Smooth muscle cell (in vitro differentiated cells): Measurements from ENCODE around the gene TRIM28. TPM values are rescaled to one million over a fixed set of nuclear protein-coding genes. Genes with fewer than 3 reads are reported as not detected.

ENCODE experiments used
- DNase-seq: peaks from one replicate; lab custom pipeline; 2025; ENCODE audit not compliant: unreplicated experiment; lab: John Stamatoyannopoulos, UW
- H2AFZ ChIP-seq: fragments of 200-600 bp; sonication (generic); 2 replicates; pipeline ENCODE4 v1.6.0; 2016; ENCODE audit warnings: antibody characterized with exemption, low read depth, mild to moderate bottlenecking
- H3F3A ChIP-seq: fragments of 200-600 bp; sonication (generic); 2 replicates; pipeline ENCODE4 v1.6.0; 2017; ENCODE audit warnings: antibody characterized with exemption, low read depth
- H3K27ac ChIP-seq: fragments of 200-600 bp; sonication (generic); 2 replicates; pipeline ENCODE4 v1.5.1; 2016; ENCODE audit warnings: low read depth, mild to moderate bottlenecking
- H3K27me3 ChIP-seq: fragments of 200-600 bp; sonication (generic); 2 replicates; pipeline ENCODE4 v1.6.1; 2016; ENCODE audit warnings: low read depth, mild to moderate bottlenecking
- H3K36me3 ChIP-seq: fragments of 200-600 bp; sonication (generic); 2 replicates; pipeline ENCODE4 v1.5.1; 2016; ENCODE audit warnings: low read depth
- H3K4me1 ChIP-seq: fragments of 200-600 bp; sonication (generic); 2 replicates; pipeline ENCODE4 v1.5.1; 2016; ENCODE audit warnings: low read depth
- H3K4me2 ChIP-seq: fragments of 200-600 bp; sonication (generic); 2 replicates; pipeline ENCODE4 v1.6.0; 2016; ENCODE audit warnings: mild to moderate bottlenecking
- H3K4me3 ChIP-seq: fragments of 200-600 bp; sonication (generic); 2 replicates; pipeline ENCODE4 v1.5.1; 2016; ENCODE audit warnings: mild to moderate bottlenecking
- H3K79me2 ChIP-seq: fragments of 200-600 bp; sonication (generic); 2 replicates; pipeline ENCODE4 v1.6.0; 2016; ENCODE audit warnings: low read depth, mild to moderate bottlenecking
- H3K9ac ChIP-seq: fragments of 200-600 bp; sonication (generic); 2 replicates; pipeline ENCODE4 v1.6.0; 2016; ENCODE audit warnings: low read depth
- H3K9me3 ChIP-seq: fragments of 200-600 bp; sonication (generic); replicated peaks from 2 replicates; pipeline ENCODE4 v1.5.1; 2016; ENCODE audit warnings: low read depth
- H4K20me1 ChIP-seq: fragments of 200-600 bp; sonication (generic); 2 replicates; pipeline ENCODE4 v1.6.0; 2016; ENCODE audit warnings: low read depth
- WGBS: methylation state at CpG from one replicate; pipeline ENCODE4 v1.1.7; 2016; ENCODE audit warnings: low lambda C conversion rate; 5-methylcytosine and 5-hydroxymethylcytosine counted together
- polyA plus RNA-seq: library from polyadenylated mRNA; unstranded; fragments of >200 nt; fragmentation: Nextera tagmentation; extraction: Ambion mirVana; gene quantifications from 2 replicates; pipeline ENCODE4 v1.2.1, GENCODE V29; 2016
- total RNA-seq: library from RNA; depleted of rRNA; stranded (reverse); fragments of >200 nt; gene quantifications from 2 replicates; pipeline ENCODE4 v1.2.3, GENCODE V29; 2014
- TF ChIP-seq, protein P1 (sequence below): fragments of 200-600 bp; sonication (generic); IDR thresholded peaks from 2 replicates; pipeline ENCODE4 v1.5.1; 2017; ENCODE audit warnings: borderline replicate concordance, mild to moderate bottlenecking, antibody characterized with exemption; ENCODE audit not compliant: insufficient read depth, poor library complexity, severe bottlenecking

Gene TRIM28
- total and polyA plus RNA-seq, 2 experiments from 2014 or later: 148 to 178 TPM

DNA sequence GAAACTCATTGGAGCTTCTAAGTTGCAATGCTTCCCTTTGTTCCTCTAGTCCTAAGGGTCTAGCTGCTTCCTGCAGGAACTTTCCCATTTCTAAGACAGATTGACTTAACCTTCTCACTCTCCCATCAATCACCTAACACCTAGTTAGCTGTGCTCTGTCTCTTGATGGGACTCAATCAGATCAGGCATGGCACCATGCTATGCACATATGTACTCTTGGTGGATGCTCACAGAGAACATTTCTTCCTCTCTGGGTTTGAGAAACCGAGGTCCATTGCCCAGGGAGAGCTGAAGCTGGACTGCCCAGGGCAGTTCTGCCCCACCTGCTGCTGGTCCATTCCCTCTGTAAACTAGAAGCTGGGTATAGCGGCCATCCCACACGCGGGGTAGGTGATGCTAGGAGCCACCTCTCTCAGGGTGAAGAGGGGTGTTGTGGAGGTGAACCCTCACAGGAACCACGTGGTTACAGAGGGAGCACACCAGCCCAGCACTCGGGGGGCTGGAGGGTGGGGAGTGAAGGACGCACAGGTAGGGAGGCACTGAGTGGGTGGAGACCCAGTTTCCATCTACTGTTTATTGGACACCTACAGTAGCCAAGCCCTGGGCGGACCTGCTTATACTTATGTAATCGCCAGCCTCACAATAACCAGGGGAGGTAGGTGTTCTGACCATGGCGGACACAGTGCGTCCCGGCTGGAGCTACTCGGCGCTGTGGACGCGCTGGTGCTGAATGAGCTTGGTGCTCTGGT, 17.7 kb downstream of the TRIM28 start:
- H3K36me3 ChIP-seq: no peaks in the 10 kb centered on the region
- DNase-seq: no peak
- H3F3A ChIP-seq: peaks cover 12% of the 10 kb centered on the region
- H3K27ac ChIP-seq: no peak overlapping the region
- 95% methylated on average over 16 of the region's 16 CpGs for WGBS
- no peaks in the 10 kb centered on the region for H3K9me3 ChIP-seq
- H3K79me2 ChIP-seq: peaks cover 15% of the 10 kb centered on the region
- peaks cover 20% of the 10 kb centered on the region for H4K20me1 ChIP-seq
- H3K4me1 ChIP-seq: peaks cover 17% of the 10 kb centered on the region
- H3K4me2 ChIP-seq: no peak overlapping the region
- H3K4me3 ChIP-seq: no peak overlapping the region
- H3K9ac ChIP-seq: no peak overlapping the region
- TF ChIP-seq, protein P1, sequence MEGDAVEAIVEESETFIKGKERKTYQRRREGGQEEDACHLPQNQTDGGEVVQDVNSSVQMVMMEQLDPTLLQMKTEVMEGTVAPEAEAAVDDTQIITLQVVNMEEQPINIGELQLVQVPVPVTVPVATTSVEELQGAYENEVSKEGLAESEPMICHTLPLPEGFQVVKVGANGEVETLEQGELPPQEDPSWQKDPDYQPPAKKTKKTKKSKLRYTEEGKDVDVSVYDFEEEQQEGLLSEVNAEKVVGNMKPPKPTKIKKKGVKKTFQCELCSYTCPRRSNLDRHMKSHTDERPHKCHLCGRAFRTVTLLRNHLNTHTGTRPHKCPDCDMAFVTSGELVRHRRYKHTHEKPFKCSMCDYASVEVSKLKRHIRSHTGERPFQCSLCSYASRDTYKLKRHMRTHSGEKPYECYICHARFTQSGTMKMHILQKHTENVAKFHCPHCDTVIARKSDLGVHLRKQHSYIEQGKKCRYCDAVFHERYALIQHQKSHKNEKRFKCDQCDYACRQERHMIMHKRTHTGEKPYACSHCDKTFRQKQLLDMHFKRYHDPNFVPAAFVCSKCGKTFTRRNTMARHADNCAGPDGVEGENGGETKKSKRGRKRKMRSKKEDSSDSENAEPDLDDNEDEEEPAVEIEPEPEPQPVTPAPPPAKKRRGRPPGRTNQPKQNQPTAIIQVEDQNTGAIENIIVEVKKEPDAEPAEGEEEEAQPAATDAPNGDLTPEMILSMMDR: no peak
- H3K27me3 ChIP-seq: no peaks in the 10 kb centered on the region
- no peak overlapping the region for H2AFZ ChIP-seq

GRCh38 chr19:58562122-58563033, 18.5 kb downstream of the TRIM28 start:
- H3K27me3 ChIP-seq: no peaks in the 10 kb centered on the region
- H3F3A ChIP-seq: peaks cover 10% of the 10 kb centered on the region
- H3K4me3 ChIP-seq: peak overlapping the region; percentile 21
- H3K9ac ChIP-seq: no peak overlapping the region
- peaks cover 7% of the 10 kb centered on the region for H3K79me2 ChIP-seq
- H3K27ac ChIP-seq: no peak overlapping the region
- H3K9me3 ChIP-seq: no peaks in the 10 kb centered on the region
- TF ChIP-seq, protein P1: no peak
- DNase-seq: no peak
- peaks cover 9% of the 10 kb centered on the region for H3K4me1 ChIP-seq
- H4K20me1 ChIP-seq: peaks cover 13% of the 10 kb centered on the region
- no peak overlapping the region for H2AFZ ChIP-seq
- 64% methylated on average over 83 of the region's 107 CpGs for WGBS
- peak overlapping the region; percentile 77 for H3K4me2 ChIP-seq
- no peaks in the 10 kb centered on the region for H3K36me3 ChIP-seq

- Histone ChIP-seq H3K9ac (no peak overlapping the region), H3K27me3 (no peaks in the 10 kb centered on the region), H3K4me2 (peak overlapping the region; percentile 77), H3K4me3 (peak overlapping the region; percentile 21), H3K36me3 (no peaks in the 10 kb centered on the region), H3K27ac (no peak overlapping the region), H2AFZ (no peak overlapping the region), H3K79me2 (no peaks in the 10 kb centered on the region), H3K4me1 (peaks cover 6% of the 10 kb centered on the region), H3K9me3 (no peaks in the 10 kb centered on the region), H4K20me1 (peaks cover 6% of the 10 kb centered on the region), H3F3A (peaks cover 10% of the 10 kb centered on the region)
- 57% methylated on average over 34 of the region's 40 CpGs for WGBS
- DNase-seq: no peak
- TF ChIP-seq, protein P1: no peak
Measured at GRCh38 chr19:58563034-58563573, 19.2 kb downstream of the TRIM28 start.
